ENCODE results near the gene PTGIR. TPM values are rescaled to one million over a fixed set of nuclear protein-coding genes. Genes with fewer than 3 reads are reported as not detected.

PTGIR gene
- total RNA-seq, 1 donor from 2014 or later, result not detected

DNA sequence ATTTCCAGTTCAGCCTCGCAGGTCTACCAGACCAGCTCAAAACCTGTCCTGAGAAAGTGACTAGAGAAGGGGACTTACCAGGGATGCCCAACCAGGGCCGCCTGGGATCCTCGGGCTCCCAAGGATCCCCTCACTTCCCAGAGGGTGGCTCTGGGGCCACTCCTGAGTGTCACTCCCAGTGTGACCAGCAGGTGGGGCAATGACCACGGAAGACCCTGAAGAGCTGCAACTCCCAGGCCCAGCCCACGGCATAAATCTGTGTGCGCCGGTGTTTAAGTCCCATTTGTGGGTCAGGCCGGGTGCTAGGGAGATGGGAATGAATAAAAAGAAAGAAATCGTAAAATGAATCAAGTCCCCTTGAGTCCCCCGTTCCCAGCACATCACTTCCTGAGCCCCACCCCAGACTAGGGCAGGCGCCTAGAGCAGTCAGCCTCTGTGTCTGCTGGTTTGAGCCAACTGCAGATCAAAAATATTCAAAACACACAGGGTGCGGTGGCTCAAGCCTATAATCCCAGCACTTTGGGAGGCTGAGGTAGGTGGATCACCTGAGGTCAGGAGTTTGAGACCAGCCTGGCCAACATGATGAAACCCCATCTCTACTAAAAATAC lies 10.7 kb downstream of the PTGIR start:
- peak; percentile 91 for DNase-seq

DNA sequence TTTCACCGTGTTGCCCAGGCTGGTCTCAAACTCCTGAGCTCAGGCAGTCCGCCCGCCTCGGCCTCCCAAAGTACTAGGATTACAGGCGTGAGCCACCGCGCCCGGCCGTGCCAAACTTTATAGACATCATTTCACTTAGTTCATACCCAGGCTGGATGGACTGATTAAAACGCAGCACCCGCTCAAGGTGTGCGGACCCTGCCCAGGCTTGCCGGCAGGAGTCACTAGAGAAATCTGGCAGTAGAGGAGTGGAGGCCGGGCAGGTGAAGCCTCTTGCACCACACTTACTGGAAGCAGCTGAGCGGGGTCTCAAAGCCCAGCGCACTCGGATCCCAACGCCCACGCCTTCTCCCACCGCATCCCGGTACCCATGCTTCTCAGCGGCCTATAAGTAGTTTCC lies 11.4 kb downstream of the PTGIR start:
- no peak for DNase-seq

DNA sequence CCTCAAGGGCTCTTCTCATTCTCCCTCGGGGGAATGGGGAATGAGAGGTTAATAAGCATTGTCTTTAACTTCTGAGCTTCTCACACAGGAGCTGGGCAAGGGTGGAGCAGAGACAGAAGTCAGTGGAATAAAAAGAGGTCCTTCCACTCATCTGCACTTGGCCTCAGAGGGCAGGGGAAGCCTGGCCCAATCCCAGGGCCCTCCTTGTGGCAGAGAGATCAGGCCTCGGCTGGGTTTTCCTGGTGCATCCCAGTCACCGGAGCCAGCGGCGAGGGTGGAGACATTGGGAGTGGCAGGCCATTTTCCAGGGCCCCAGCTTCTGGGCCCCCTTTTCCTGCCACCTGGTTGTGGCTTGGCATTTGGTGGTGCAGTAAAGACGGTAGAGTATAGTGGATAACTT lies 13.1 kb downstream of the PTGIR start:
- DNase-seq, result no peak

DNA sequence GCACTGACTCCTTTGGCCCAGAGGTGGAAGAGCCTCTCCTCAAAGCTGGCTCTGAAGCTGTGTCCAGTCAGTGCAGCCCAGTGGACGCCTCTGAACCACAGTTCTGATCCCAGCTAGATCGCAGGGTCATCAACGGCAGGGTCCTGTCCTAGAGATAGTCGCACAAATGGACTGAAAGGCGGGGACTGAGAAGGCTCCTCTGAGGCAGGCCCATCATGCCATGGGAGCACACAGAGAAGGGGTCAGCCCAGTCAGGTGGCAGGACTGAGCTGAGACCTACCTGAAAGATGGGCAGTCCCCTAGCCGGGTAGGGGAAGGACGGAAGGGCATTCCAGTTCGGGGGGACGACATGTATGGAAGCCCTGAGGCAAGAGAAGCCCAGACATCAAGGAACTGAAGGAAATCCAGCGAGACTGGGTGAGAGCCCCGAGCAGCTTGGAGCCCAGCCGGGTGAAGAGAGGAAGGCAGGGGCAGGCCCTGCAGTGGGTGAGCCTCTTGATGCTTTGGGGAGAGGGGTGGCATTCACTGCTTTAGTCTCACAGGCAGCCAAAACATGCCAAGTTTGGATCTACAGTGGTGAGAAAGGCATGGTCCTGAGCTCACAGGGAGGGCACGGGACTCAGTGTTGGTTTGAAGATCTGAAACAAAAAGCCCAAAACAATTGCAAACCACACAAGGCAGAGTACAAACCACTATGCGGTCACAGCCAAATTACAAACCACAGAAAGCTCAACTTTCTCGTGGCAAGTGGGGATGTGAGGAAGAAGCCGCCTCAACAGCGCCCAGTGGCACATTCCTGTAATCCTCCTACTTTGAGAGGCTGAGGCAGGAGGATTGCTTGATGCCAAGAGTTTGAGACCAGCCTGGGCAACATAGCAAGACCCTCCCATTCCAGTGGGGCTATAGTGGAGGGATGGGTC lies 13.8 kb downstream of the PTGIR start:
- DNase-seq, result no peak

DNA sequence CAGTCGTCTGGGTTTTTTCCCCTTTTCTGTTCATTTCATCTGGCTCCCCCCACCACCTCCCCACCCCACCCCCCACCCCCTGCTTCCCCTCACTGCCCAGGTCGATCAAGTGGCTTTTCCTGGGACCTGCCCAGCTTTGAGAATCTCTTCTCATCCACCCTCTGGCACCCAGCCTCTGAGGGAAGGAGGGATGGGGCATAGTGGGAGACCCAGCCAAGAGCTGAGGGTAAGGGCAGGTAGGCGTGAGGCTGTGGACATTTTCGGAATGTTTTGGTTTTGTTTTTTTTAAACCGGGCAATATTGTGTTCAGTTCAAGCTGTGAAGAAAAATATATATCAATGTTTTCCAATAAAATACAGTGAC lies 14.5 kb downstream of the PTGIR start:
- no peak for DNase-seq

DNA sequence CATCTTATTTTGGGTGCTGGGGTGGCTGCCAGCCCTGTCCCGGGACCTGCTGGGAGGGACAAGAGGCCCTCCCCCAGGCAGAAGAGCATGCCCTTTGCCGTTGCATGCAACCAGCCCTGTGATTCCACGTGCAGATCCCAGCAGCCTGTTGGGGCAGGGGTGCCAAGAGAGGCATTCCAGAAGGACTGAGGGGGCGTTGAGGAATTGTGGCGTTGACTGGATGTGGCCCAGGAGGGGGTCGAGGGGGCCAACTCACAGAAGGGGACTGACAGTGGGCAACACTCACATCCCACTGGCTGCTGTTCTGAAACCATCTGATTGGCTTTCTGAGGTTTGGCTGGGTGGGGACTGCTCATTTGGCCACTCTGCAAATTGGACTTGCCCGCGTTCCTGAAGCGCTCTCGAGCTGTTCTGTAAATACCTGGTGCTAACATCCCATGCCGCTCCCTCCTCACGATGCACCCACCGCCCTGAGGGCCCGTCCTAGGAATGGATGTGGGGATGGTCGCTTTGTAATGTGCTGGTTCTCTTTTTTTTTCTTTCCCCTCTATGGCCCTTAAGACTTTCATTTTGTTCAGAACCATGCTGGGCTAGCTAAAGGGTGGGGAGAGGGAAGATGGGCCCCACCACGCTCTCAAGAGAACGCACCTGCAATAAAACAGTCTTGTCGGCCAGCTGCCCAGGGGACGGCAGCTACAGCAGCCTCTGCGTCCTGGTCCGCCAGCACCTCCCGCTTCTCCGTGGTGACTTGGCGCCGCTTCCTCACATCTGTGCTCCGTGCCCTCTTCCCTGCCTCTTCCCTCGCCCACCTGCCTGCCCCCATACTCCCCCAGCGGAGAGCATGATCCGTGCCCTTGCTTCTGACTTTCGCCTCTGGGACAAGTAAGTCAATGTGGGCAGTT lies 15.1 kb downstream of the PTGIR start:
- DNase-seq, result no peak

DNA sequence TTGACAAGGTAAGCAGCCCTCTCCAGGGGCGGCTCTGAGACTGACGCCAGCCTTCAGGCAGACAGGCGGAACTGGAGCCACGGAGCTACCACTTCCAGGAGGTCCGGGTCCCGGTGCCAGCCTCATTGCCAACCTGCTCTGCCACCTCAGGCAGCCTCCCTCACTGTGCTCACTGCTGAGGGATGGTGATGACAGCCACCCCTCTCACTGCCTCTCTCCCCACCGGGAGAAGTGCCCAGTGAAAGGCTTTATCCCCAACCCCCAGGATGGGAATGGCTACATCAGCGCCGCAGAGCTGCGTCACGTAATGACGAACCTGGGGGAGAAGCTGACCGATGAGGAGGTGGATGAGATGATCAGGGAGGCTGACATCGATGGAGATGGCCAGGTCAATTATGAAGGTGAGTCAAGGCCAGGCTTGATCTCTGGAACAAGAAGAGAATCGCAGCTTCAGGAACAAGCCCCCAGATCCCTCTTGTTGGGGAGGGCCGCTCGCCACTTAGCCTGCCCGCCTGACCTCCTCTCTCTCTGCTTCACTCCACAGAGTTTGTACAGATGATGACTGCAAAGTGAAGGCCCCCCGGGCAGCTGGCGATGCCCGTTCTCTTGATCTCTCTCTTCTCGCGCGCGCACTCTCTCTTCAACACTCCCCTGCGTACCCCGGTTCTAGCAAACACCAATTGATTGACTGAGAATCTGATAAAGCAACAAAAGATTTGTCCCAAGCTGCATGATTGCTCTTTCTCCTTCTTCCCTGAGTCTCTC lies 16.1 kb downstream of the PTGIR start:
- DNase-seq, result no peak

DNA sequence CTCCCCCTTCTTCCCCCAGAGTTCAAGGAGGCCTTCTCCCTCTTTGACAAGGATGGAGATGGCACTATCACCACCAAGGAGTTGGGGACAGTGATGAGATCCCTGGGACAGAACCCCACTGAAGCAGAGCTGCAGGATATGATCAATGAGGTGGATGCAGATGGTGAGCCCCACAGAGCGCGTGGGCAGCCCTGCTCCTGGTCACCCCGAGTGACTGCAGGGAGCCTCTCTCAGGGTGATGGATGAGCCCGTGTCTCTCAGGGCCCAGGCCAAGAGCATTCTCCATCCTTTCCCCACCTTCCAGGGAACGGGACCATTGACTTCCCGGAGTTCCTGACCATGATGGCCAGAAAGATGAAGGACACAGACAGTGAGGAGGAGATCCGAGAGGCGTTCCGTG lies 16.7 kb downstream of the PTGIR start:
- DNase-seq, result no peak

DNA sequence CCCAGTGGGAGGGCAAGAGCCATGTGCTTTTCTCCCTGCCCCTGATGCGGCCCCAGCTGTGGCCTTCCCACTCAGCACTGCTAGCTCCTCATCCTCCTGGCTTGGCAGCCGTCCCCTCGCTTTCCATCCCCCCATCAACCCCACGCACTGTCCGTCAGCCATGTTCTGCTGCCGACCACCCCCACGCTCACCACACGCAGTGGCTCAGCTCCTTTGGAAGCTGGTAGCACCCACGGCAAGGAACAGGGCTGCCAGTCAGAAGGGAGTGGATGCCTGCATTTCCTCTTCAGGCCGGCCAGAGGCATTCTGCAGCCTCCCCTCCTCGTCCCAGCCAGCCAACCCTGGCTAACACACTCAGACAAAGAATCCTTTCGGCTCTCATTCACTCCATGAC lies 17.4 kb downstream of the PTGIR start:
- DNase-seq, result no peak

DNA sequence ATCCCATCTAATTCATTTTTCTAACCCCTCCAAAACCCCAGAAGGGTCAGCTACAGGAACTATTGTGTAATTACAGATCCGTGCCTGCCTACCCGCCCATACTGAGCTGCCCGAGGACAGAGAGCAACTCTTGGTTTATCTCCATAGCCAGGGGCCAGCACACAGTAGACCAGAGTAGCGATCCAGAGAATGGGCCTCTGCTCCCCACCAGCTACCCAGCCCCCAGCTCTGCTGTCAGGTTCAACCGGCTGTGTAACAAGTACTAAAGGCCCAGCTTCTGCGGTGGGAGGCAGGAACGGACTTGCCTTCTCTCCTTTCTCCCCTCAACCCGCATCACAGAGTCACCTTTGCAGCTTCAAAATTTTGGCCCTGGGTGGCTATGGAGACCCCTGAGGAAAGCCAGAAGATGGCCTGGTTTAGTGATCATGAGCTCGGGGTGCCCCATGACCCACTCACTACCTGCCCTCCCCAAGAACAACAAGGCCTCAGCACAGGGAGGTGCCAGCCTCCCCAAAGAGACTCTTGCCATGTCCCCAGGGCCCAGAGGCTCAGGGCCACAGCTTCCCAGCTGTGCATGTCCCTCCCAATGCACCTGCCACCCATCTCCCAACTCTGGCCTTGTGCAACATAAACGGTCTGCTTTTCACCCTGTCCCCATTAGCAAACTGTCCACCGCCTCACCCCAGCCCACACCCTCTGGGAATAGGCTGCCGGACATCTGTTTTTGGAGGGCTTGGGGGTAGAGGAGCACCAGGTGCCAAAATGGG lies 18.0 kb downstream of the PTGIR start:
- DNase-seq, result no peak

DNA sequence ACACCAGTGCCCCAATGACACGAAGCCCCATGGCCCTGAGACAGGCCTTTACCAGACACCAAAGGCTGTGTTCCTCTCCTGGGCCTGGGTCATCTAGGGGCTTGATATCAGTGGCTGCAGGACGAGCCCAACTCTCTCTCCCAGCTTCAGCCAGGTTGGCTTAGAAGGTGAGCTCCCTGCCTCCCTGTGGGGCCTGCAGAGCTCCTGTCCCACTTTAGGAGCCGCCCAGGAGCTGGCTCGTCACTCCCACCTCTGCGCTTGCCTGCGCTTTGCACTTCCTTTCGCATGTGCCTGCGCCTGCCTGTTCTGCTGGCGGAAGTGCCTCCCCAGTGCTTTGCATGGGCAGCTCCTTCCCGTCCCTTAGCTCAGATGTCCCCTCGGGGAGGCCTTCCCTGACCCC lies 18.9 kb downstream of the PTGIR start:
- DNase-seq, result no peak

DNA sequence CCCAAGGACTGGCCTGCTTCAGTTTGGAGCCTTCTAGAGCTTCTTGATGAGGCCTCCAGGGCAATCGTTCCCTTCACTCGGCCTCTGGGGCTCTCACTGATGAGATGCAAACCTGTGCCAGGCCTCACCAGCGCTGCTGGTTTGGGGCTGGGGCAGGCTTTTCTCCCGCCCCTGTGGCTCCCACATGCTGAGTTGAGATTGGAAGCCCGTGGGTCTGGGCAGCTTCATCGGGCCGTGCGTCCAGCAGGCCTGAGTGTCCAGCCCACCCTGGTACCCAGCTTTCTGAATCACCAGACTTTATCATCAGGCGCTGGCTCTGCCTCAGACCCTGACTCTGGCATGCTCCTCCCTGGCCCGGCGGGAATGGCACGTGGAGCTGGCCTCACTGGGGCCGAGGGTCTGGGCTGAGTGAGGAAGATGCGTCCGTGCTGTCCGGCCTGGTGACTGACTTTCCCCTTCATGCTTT lies 19.5 kb downstream of the PTGIR start:
- DNase-seq, result no peak

DNA sequence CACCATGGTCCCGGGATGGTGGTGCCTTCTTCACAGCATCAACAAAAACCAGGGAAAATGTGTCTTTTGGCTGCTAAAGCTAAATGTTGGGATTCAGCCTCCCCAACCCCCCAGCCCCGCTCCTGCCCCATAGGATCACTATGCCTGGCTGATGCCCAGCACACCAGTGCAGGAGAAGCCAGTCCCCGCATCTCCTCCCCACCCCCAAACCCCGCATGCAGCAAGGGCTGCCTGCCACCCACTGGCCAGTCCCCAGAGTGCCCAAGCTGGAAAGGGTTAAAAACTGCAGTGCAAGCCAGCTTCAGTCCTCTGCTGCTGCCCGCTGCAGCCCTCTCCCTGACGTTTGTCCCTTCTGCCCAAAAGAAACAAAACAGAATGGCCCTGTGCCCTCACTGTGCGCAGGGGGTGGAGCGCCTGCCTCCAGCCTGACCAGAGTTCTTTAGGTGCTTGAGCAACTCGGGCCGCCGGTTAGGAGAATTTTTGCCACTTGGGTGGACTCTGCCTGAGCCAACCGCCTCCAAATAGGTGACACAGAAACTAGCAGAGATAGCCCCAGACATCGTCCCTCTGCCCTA lies 20.0 kb downstream of the PTGIR start:
- DNase-seq, result no peak

DNA sequence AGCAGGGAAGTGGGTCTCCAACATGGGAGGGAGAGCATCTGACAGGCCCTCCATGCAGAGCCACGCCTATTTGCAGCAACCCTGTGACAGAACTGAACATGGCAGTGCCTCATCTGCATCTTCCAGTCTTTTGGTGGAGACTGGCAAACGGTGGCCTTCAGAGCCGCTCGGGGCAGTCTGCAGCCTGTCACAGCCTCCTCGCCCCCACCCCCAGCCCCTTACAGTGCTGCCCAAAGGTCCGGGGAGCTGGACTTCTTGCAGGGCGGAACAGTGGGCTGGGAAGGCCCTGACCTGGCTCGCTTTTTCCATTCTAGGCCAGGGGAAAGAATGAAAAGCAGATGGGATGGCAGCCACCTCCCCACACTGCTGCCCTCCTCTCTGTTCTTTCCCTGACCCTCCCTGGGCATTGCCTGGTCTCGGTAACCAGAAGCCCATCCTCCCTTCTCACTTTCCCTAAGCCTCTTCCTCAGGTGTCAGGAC lies 21.1 kb downstream of the PTGIR start:
- no peak for DNase-seq

DNA sequence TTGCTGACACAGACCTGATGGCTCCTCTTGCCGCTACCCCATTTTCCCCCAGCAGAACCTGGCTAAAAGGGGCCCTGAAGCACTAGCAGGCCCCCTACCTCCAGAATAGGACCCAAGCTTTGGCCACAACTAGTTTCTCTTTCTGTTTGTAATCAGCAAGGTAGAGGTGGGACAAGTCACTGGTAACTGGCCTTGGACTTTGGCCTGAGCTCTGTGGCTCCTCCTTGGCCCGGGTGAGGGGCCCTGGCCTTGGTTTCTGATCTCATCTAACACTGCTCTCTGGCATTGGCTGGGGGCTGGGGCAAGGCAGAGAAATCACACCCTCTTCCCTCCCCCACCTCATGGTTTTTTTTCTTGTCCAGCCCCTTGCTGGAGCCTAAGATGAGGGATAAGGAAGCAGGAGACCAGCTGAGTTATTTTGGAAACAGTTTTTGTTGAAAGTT lies 21.7 kb downstream of the PTGIR start:
- DNase-seq, result no peak

DNA sequence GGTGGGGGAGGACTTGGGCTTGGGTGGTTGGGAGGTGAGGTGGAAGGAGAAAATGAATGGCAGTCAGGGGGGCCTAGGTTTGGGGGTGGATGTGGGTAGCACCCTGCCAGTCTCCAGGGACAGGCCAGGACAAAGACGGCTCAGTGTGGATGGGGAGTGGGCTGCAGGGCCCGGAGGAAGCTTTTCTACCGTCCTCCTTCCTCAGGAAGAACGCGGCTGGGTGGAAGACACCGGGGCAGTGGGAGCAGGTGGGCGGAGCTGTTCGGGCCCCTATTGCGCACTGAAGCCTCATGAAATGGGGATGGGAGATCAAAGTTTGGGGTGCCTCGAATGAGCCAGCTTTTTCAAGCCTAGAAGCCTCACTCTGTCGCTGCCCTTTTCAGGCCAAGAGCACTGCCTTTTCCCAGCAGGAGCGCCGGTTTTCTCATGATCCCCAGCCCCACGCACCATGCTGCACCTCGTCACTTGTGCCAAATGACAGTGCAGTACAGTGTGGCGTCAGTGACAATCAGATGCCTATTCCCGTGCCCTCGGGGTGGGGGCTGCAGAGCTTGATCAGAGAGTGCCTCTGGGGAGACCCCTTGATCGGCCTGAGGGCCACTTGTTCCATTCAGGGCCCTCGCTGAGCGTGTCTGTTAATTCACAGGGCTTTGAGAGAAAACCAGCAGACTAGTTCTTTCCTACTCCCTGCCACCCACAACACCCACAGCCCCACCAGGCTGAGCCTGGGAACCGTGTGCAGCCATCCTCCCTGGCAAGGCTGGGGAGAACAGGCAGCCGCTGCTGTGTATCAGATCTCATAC lies 22.3 kb downstream of the PTGIR start:
- DNase-seq, result no peak

DNA sequence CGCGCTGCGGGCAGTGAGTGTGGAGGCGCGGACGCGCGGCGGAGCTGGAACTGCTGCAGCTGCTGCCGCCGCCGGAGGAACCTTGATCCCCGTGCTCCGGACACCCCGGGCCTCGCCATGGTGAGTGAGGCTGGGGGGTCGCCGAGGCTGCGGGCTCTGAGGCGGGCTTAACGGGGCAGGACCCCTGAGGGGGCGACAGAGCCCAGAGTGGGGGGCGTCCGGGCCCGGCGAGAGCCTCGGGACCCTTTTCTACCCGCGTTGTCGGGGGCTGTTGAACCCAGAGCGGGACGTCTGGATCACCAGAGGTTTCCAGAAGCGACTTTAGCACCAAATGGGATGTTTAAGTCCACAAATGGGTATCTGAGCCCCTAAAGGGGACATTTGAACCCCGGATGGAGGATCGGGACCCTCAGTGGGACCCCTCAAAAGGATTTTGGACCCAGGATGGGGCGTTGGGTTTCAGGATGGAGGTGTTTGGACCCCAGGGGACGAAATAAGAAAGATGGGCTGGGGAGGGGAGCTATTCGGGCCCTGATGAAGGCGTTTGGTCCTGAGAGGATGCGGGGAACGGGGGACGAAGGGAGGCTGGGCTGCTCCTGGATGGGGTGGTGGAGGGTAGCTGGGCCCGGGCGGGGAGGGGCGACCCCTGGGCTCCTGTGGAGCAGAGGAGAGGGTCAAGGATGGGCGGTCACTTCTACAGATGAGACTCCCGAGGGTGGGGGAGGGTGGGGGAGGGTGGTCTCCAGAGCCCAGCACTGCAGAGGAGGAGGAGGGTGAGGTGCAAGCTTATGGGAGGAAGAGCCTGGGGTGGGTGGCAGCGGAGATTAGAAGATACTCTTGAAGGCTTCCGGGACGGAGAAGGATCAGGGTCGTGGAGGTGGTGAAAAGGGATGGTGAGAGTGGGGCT lies 23.3 kb downstream of the PTGIR start, which contains the start of gene CALM3:
Gene CALM3, plus strand, starts transcription at position 13 of the 907 bp plus-strand sequence. Its CDS starts 105 bp downstream, at position 118.
- DNase-seq, result no peak

DNA sequence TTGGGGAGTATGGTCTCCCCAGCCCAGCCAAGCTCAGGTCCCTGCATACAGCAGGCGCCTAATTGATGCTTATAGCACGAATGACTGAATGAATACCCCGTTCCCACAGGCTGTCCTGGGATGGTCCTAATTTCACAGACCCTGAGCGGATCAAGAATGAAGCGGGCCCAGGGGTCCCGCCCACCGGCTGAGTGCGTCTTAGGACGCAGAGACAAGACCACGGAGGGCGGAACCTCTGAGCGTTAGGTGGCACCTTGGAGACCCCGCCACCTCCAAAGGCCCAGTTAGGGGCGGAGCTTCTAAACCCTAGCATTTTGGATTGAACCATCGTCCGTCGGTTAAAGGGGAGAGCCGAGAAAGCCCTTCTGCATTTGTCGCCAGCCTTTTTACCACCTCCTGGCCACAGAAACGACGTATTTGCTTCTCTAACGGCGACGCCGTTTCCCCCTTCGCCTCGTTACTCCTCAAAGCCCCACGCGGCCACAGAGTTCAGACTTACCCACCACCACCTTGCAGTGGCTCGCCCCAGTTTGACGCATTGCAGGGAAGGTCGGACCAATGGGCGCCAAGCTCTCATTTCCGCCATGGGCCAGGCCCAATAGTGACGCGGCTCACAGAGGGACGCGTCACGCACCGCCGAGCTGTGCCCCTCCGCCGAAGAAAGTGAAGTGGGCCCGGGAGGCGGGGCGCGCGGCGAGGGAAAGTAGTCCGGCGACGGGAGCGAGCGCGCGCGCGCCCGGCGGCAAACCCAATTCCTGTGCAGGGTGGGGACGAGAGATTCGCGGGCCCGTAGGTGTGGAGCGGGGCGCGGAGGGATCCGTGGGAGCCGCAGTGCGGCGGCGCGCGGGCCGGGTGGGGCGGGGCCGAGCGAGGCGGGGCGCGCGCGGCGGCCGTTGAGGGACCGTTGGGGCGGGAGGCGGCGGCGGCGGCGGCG lies 24.2 kb downstream of the PTGIR start:
- DNase-seq, result peak; percentile 99

Measured in dermis blood vessel endothelial cell (primary cell).